Brain microvascular endothelial cell (primary cell): Measurements from ENCODE around the gene TMEM171.
A peak's percentile ranks its signal among the peaks of the same experiment; 100 is the strongest.

Source experiments
- DNase-seq: peaks from one replicate; pipeline ENCODE4 v3.0.0-alpha.2; 2020
- H3K27ac ChIP-seq: fragments of 250-450 bp; sonication (Bioruptor Pico); 2 replicates; pipeline ENCODE4 v1.5.1; 2020; ENCODE audit warnings: mild to moderate bottlenecking, moderate library complexity
- H3K27me3 ChIP-seq: fragments of 250-450 bp; sonication (Bioruptor Pico); replicated peaks from 2 replicates; pipeline ENCODE4 v1.5.1; 2020; ENCODE audit warnings: mild to moderate bottlenecking
- H3K36me3 ChIP-seq: fragments of 250-450 bp; sonication (Bioruptor Pico); replicated peaks from 2 replicates; pipeline ENCODE4 v1.5.1; 2020; ENCODE audit warnings: mild to moderate bottlenecking
- H3K4me3 ChIP-seq: 2 replicates; pipeline ENCODE4 v1.5.1; 2011; ENCODE audit warnings: low read depth, mild to moderate bottlenecking, control low read depth, low read length, moderate library complexity
- in situ Hi-C: cut with HindIII; loops from 2 replicates; pipeline ENCODE4 v1.10.0; 2017; ENCODE audit warnings: low sequenced_read_pairs, low pct_ligation_motif_present
- TF ChIP-seq, protein P1 (sequence below): IDR thresholded peaks from 2 replicates; pipeline ENCODE4 v1.5.1; 2011; ENCODE audit warnings: low read depth, mild to moderate bottlenecking, moderate library complexity, low read length, control low read depth, inconsistent platforms; ENCODE audit errors: missing control alignments

The TMEM171 gene

DNA sequence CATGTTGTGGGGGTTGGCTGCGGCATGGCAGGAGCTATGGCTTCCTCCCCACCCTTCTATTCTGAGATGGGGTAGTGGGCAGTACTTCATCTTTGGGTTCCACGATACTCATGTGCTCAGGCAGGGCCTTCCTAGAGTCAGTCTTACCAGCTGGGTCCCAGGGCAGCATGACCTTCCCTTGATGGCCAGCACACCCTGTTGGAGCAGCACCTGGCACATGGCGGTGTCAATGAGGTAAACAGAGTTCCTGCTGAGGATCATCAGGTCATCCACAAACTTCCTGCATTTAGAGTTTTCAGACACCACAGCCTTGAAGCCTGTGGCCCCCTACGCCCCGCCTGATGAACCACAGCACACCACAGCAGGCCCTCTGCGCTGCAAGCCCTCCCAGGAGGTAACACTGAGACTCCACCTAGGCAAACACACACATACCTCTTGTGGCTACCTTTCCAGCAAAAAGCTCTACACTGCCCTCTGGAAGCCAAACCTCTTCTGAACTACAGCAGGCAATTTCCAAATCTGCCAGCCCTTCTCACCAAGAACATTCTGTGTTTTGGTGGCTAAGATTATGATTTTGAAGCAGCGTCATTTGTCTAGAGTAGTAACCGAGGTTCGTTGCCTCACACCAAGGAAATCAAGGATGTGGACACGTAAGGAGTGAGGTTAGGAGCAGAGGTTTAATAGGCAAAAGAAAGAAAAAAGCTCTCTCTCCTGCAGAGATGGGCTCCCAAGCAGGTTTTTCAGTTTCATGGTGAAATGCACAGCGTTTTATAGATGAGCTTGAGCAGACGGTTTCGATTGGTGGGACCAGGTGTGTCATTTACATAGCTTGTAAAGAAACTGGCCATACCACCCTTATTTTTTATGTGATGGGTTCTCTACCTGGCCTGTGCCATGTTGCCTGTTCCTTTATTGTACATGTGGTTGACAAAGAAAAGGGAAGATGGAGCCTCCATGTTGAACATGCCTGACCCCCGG, 32.3 kb downstream of the TMEM171 start:
- H3K27ac ChIP-seq: no peak overlapping the region
- no peaks in the 10 kb centered on the region for H3K27me3 ChIP-seq
- H3K36me3 ChIP-seq: no peaks in the 10 kb centered on the region
- in situ Hi-C loops: no loop called here
- no peak overlapping the region for H3K4me3 ChIP-seq
- TF ChIP-seq, protein P1, sequence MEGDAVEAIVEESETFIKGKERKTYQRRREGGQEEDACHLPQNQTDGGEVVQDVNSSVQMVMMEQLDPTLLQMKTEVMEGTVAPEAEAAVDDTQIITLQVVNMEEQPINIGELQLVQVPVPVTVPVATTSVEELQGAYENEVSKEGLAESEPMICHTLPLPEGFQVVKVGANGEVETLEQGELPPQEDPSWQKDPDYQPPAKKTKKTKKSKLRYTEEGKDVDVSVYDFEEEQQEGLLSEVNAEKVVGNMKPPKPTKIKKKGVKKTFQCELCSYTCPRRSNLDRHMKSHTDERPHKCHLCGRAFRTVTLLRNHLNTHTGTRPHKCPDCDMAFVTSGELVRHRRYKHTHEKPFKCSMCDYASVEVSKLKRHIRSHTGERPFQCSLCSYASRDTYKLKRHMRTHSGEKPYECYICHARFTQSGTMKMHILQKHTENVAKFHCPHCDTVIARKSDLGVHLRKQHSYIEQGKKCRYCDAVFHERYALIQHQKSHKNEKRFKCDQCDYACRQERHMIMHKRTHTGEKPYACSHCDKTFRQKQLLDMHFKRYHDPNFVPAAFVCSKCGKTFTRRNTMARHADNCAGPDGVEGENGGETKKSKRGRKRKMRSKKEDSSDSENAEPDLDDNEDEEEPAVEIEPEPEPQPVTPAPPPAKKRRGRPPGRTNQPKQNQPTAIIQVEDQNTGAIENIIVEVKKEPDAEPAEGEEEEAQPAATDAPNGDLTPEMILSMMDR: peak; percentile 23
- DNase-seq: no peak

DNA sequence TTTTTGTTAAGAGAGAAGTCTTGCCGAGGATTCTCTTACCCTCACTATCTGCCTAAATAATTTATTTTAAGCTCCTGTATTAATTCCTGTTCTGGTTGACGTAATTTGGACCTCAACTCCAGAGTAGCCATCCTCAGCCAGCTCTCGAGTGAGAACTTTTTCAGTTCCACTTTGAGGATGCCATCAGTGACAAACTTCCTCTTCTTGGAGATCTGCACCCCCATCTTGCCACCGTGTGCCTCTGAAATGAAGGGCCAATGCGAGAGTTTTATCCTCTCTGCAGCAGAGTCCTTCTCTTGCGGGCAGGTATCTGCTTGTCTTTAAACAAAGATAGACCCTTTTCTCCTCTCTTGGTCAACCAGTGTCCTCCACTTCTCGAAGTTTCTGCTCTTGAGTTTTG, 33.1 kb downstream of the TMEM171 start:
- no peak overlapping the region for H3K4me3 ChIP-seq
- no peak overlapping the region for H3K27ac ChIP-seq
- no peaks in the 10 kb centered on the region for H3K27me3 ChIP-seq
- TF ChIP-seq, protein P1: no peak
- no peak for DNase-seq
- in situ Hi-C loops: no loop called here
- H3K36me3 ChIP-seq: no peaks in the 10 kb centered on the region

DNA sequence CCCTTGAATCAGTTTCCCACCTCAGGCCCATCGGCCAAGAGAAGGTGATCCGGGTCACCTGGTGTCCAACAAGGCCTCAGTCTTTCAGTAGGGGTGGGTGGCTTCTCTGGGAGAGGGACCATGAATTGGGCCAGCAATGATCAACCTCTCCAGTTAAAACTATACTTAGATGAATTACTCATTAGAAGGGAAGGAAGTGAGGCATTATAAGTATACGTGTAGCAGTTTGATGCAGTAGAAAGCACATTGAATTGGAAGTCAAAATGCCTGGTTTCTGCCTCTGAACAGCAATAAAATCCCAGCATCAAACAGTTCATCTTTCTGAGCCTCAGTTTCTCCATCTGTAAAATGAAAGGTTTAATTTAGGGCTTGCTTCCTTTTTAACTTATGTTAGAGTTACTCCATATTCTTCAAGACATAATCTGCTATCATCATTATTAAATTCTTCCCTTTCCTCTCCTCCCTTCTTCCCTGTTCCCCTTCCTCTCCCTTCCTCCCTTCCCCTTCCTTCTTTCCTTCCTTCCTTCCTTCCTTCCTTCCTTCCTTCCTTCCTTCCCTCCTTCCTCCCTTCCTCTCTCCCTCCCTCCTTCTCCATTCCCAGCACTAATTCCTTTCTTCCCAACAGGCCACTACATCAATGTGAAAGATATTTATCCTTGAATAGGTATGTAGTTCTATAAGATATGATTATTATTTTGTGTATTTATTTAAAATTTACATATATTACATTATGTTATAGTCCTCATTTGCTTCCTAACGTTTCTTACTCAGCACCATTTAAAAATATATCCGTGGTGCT, 34.0 kb downstream of the TMEM171 start:
- H3K27me3 ChIP-seq: no peaks in the 10 kb centered on the region
- in situ Hi-C loops: no loop called here

DNA sequence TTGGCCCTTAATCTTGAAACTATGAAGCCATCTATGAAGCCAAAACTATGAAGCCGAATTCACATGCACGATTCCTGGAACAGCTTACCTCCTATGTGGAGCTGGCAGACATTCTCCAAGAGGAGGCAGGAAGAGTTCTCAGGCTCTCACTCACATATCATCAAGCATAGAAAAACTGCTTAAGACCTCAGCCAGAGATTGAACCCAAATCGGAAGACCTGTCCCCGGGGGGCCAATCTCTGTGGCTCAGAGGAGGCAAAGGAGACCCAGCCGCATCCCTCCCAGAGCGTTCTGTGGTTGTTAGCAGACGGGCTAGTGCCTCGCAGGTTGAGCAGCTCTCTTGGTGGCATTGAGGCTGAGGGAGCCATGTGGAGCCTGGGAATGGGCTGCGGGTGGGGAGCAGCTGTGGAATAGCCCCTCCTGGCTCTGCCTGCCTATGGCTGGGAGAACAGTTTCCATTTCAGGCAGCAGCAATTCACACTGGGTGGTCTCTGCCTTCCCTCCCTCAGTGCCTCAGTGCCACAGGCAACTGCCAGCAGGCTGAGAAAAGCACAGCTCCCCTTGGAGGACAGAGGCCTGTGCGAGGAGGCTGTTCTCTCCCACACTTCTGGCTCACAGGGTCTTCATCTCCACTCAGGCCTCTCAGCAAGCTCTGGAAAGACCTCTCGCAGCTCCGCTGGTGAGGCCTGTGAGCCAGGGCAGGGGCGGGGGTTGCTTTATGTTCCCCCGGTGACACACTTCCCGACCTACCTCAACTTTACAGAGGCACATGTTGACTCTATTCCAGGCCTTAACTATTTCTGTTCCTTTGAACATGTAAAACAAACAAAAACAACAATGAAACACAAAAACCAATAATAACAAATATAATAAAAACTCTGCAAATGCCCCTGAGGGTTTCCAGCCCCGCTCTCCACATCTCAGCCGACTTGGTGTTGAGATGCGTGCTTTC, 35.2 kb downstream of the TMEM171 start:
- TF ChIP-seq, protein P1: no peak
- no peak for DNase-seq
- in situ Hi-C loops: no loop called here
- H3K27ac ChIP-seq: no peak overlapping the region
- no peaks in the 10 kb centered on the region for H3K27me3 ChIP-seq
- no peak overlapping the region for H3K4me3 ChIP-seq
- no peaks in the 10 kb centered on the region for H3K36me3 ChIP-seq

More for the DNA sequence above, 34.0 kb downstream of the TMEM171 start:
- DNase-seq: no peak
- H3K36me3 ChIP-seq: no peaks in the 10 kb centered on the region
- no peak overlapping the region for H3K4me3 ChIP-seq
- no peak overlapping the region for H3K27ac ChIP-seq
- TF ChIP-seq, protein P1: no peak
